ENCODE results near the gene ART3.
A peak's percentile ranks its signal among the peaks of the same experiment; 100 is the strongest.

Gene ART3

GRCh38 chr4:76055016-76055415, 19.5 kb upstream of the ART3 start:
- ATAC-seq (replicated peaks; ENCODE audit: extremely low read depth, poor library complexity, severe bottlenecking) (no peak), DNase-seq (ENCODE audit: low spot score in 2 of 2) (no peak)
- Mint-ChIP-seq H3K9me3 (no peaks in the 10 kb centered on the region), H3K4me3 (no peak overlapping the region), H3K27ac (ENCODE audit: low read depth) (no peak overlapping the region), H3K36me3 (ENCODE audit: insufficient read depth) (no peaks in the 10 kb centered on the region), H3K4me1 (no peaks in the 10 kb centered on the region), H3K27me3 (peaks cover 8% of the 10 kb centered on the region)

GRCh38 chr4:76055421-76055820, 19.1 kb upstream of the ART3 start:
- ATAC-seq (replicated peaks; ENCODE audit: extremely low read depth, poor library complexity, severe bottlenecking) (no peak), DNase-seq (ENCODE audit: low spot score in 2 of 2) (no peak)
- H3K4me3 Mint-ChIP-seq, result no peak overlapping the region
- H3K27me3 Mint-ChIP-seq, result peaks cover 8% of the 10 kb centered on the region
- H3K36me3 Mint-ChIP-seq (ENCODE audit: insufficient read depth), result no peaks in the 10 kb centered on the region
- H3K9me3 Mint-ChIP-seq, result no peaks in the 10 kb centered on the region
- no peaks in the 10 kb centered on the region for H3K4me1 Mint-ChIP-seq
- H3K27ac Mint-ChIP-seq (ENCODE audit: low read depth), result no peak overlapping the region

- DNase-seq (ENCODE audit: low spot score in 2 of 2) (no peak), ATAC-seq (replicated peaks; ENCODE audit: extremely low read depth, poor library complexity, severe bottlenecking) (no peak)
- Mint-ChIP-seq H3K4me1 (no peaks in the 10 kb centered on the region), H3K9me3 (no peaks in the 10 kb centered on the region), H3K27ac (ENCODE audit: low read depth) (no peak overlapping the region), H3K4me3 (no peak overlapping the region), H3K27me3 (peaks cover 8% of the 10 kb centered on the region), H3K36me3 (ENCODE audit: insufficient read depth) (no peaks in the 10 kb centered on the region)
Measured at GRCh38 chr4:76058302-76058701, 16.2 kb upstream of the ART3 start.

- Mint-ChIP-seq H3K4me1 (no peaks in the 10 kb centered on the region), H3K9me3 (no peaks in the 10 kb centered on the region), H3K4me3 (no peak overlapping the region), H3K27ac (ENCODE audit: low read depth) (no peak overlapping the region), H3K36me3 (ENCODE audit: insufficient read depth) (no peaks in the 10 kb centered on the region), H3K27me3 (peaks cover 3% of the 10 kb centered on the region)
- ATAC-seq (replicated peaks; ENCODE audit: extremely low read depth, poor library complexity, severe bottlenecking) (no peak), DNase-seq (ENCODE audit: low spot score in 2 of 2) (no peak)
Measured at GRCh38 chr4:76058888-76059426, 15.6 kb upstream of the ART3 start.

GRCh38 chr4:76059750-76060149, 14.8 kb upstream of the ART3 start:
- no peak for ATAC-seq (replicated peaks; ENCODE audit: extremely low read depth, poor library complexity, severe bottlenecking)
- Mint-ChIP-seq H3K4me3 (no peak overlapping the region), H3K36me3 (ENCODE audit: insufficient read depth) (no peaks in the 10 kb centered on the region), H3K4me1 (no peaks in the 10 kb centered on the region), H3K27me3 (no peaks in the 10 kb centered on the region), H3K27ac (ENCODE audit: low read depth) (no peak overlapping the region), H3K9me3 (no peaks in the 10 kb centered on the region)
- DNase-seq (ENCODE audit: low spot score in 2 of 2), result no peak

GRCh38 chr4:76060506-76060905, 14.0 kb upstream of the ART3 start:
- Mint-ChIP-seq H3K27me3 (no peaks in the 10 kb centered on the region), H3K9me3 (no peaks in the 10 kb centered on the region), H3K4me3 (no peak overlapping the region), H3K27ac (ENCODE audit: low read depth) (no peak overlapping the region), H3K4me1 (no peaks in the 10 kb centered on the region), H3K36me3 (ENCODE audit: insufficient read depth) (no peaks in the 10 kb centered on the region)
- DNase-seq (ENCODE audit: low spot score in 2 of 2) (no peak), ATAC-seq (replicated peaks; ENCODE audit: extremely low read depth, poor library complexity, severe bottlenecking) (no peak)

GRCh38 chr4:76061421-76061820, 13.1 kb upstream of the ART3 start:
- Mint-ChIP-seq H3K27ac (ENCODE audit: low read depth) (no peak overlapping the region), H3K9me3 (no peaks in the 10 kb centered on the region), H3K27me3 (no peaks in the 10 kb centered on the region), H3K4me3 (no peak overlapping the region), H3K4me1 (no peaks in the 10 kb centered on the region), H3K36me3 (ENCODE audit: insufficient read depth) (no peaks in the 10 kb centered on the region)
- no peak for ATAC-seq (replicated peaks; ENCODE audit: extremely low read depth, poor library complexity, severe bottlenecking)
- no peak for DNase-seq (ENCODE audit: low spot score in 2 of 2)

GRCh38 chr4:76061982-76062381, 12.5 kb upstream of the ART3 start:
- no peak overlapping the region for H3K4me3 Mint-ChIP-seq
- H3K9me3 Mint-ChIP-seq, result no peaks in the 10 kb centered on the region
- H3K27me3 Mint-ChIP-seq, result no peaks in the 10 kb centered on the region
- no peak for DNase-seq (ENCODE audit: low spot score in 2 of 2)
- no peak overlapping the region for H3K27ac Mint-ChIP-seq (ENCODE audit: low read depth)
- no peaks in the 10 kb centered on the region for H3K4me1 Mint-ChIP-seq
- no peak for ATAC-seq (replicated peaks; ENCODE audit: extremely low read depth, poor library complexity, severe bottlenecking)
- H3K36me3 Mint-ChIP-seq (ENCODE audit: insufficient read depth), result no peaks in the 10 kb centered on the region

GRCh38 chr4:76066546-76066945, 8.0 kb upstream of the ART3 start:
- DNase-seq (ENCODE audit: low spot score in 2 of 2) (no peak), ATAC-seq (replicated peaks; ENCODE audit: extremely low read depth, poor library complexity, severe bottlenecking) (no peak)
- no peaks in the 10 kb centered on the region for H3K9me3 Mint-ChIP-seq
- H3K4me3 Mint-ChIP-seq, result no peak overlapping the region
- no peaks in the 10 kb centered on the region for H3K4me1 Mint-ChIP-seq
- no peaks in the 10 kb centered on the region for H3K27me3 Mint-ChIP-seq
- H3K27ac Mint-ChIP-seq (ENCODE audit: low read depth), result no peak overlapping the region
- no peaks in the 10 kb centered on the region for H3K36me3 Mint-ChIP-seq (ENCODE audit: insufficient read depth)

GRCh38 chr4:76067652-76068286, 6.7 kb upstream of the ART3 start:
- Mint-ChIP-seq H3K4me1 (no peaks in the 10 kb centered on the region), H3K27me3 (no peaks in the 10 kb centered on the region), H3K36me3 (ENCODE audit: insufficient read depth) (no peaks in the 10 kb centered on the region), H3K4me3 (no peak overlapping the region), H3K27ac (ENCODE audit: low read depth) (no peak overlapping the region), H3K9me3 (no peaks in the 10 kb centered on the region)
- ATAC-seq (replicated peaks; ENCODE audit: extremely low read depth, poor library complexity, severe bottlenecking) (peak; percentile 72), DNase-seq (ENCODE audit: low spot score in 2 of 2) (peak; percentile 39 to 40)

- Mint-ChIP-seq H3K4me3 (no peak overlapping the region), H3K9me3 (no peaks in the 10 kb centered on the region), H3K4me1 (no peaks in the 10 kb centered on the region), H3K27ac (ENCODE audit: low read depth) (no peak overlapping the region), H3K36me3 (ENCODE audit: insufficient read depth) (no peaks in the 10 kb centered on the region), H3K27me3 (peaks cover under 1% of the 10 kb centered on the region)
- DNase-seq (ENCODE audit: low spot score in 2 of 2) (no peak), ATAC-seq (replicated peaks; ENCODE audit: extremely low read depth, poor library complexity, severe bottlenecking) (no peak)
Measured at GRCh38 chr4:76072760-76073159, 1.7 kb upstream of the ART3 start.

- H3K36me3 Mint-ChIP-seq (ENCODE audit: insufficient read depth), result no peaks in the 10 kb centered on the region
- DNase-seq (ENCODE audit: low spot score in 2 of 2), result no peak
- no peak for ATAC-seq (replicated peaks; ENCODE audit: extremely low read depth, poor library complexity, severe bottlenecking)
- H3K9me3 Mint-ChIP-seq, result no peaks in the 10 kb centered on the region
- H3K27ac Mint-ChIP-seq (ENCODE audit: low read depth), result no peak overlapping the region
- no peaks in the 10 kb centered on the region for H3K4me1 Mint-ChIP-seq
- H3K4me3 Mint-ChIP-seq, result no peak overlapping the region
- peaks cover 24% of the 10 kb centered on the region for H3K27me3 Mint-ChIP-seq
Measured at GRCh38 chr4:76074993-76075600, 588 bp downstream of the ART3 start.

GRCh38 chr4:76078033-76078613, 3.6 kb downstream of the ART3 start:
- no peaks in the 10 kb centered on the region for H3K4me1 Mint-ChIP-seq
- no peak overlapping the region for H3K4me3 Mint-ChIP-seq
- no peaks in the 10 kb centered on the region for H3K36me3 Mint-ChIP-seq (ENCODE audit: insufficient read depth)
- DNase-seq (ENCODE audit: low spot score in 2 of 2), result no peak
- peaks cover 25% of the 10 kb centered on the region for H3K27me3 Mint-ChIP-seq
- no peak for ATAC-seq (replicated peaks; ENCODE audit: extremely low read depth, poor library complexity, severe bottlenecking)
- H3K9me3 Mint-ChIP-seq, result no peaks in the 10 kb centered on the region
- H3K27ac Mint-ChIP-seq (ENCODE audit: low read depth), result no peak overlapping the region
